SKM-1 treated with dmso at 0.1 percent for 144 hours (cell line): ENCODE measurements around the gene MRGPRX2.

Source experiments
- DNase-seq: peaks from one replicate; lab custom pipeline; 2025; ENCODE audit not compliant: unreplicated experiment; lab: John Stamatoyannopoulos, UW

The MRGPRX2 gene

GRCh38 chr11:19060629-19061028 lies at the start of gene MRGPRX2:
TSS of gene MRGPRX2 (minus strand) at chr11:19060717. CDS start at chr11:19056402, 4,315 bp downstream.
- no peak for DNase-seq

GRCh38 chr11:19110295-19110694 lies 49.8 kb upstream of the MRGPRX2 start:
- no peak for DNase-seq

DNA sequence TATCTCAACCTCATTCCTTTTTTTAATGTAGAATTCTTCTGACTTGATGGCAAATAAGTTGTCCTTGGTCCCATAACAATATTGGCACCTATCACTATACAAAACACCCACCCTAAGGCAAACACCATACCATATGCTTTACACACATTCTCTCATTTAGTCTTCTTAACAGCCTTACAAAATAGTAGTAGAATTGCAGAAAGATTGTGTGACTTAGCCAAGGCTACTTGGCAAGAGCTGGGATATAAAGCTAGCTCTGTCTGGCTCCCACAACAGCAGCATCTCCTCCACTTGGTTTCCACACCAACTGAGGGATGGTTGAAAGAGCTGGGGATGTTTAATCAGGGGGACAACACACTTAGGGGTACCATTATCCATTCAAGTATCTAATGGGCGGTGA lies 46.6 kb upstream of the MRGPRX2 start:
- DNase-seq, result no peak

- DNase-seq, result no peak
Measured at GRCh38 chr11:19105011-19105410, 44.5 kb upstream of the MRGPRX2 start.

DNA sequence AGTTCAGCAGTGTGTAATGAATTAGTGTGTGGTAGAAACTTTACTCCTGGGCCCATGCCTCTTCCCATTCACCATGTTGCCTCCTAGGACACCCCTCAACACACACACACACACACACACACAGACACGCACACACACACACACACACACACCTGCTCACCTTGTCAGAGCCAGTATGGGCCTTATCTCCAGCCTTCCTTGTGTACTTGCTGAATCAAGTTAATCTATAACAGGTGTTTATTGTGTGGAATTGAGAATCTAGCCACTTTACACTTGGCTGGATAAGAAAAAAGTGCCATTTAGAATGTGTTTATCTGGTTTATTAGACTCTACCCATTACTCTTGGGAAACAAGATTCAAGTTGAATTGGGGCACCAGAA lies 42.0 kb upstream of the MRGPRX2 start:
- DNase-seq, result no peak

DNA sequence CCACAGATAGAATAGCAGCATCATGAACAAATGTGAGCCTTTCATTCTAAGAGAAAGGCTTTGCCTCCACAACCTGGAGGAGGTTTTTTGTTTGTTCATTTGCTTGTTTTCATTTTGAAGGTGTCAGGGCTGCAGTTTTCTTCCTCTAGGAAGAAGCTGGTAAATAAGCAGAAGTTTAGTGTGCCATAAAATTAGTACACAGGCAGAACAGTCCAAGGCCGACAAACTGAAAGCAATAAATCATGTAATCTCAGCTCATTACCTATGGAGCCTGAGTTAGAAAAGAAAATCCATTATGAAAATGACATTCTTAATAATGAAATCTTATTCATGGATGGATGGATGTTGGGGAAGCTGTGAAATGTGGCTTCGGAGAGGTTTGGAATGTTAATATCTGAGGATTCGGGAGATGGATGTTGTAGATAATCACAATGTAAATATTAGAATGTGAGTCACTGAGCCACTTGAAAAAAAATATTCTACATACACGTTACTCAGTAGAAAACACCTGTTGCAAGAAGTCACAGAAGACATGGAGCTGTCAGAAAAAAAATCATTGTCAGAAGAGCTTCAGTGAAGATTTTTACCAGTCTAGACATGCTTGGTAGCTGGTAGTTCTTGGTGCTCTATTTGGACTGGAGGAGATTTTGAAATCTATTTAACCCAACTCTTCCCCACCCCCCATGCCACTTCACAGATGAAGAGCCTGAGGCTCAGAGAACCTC lies 41.4 kb upstream of the MRGPRX2 start:
- DNase-seq, result no peak

GRCh38 chr11:19100885-19101284 lies 40.4 kb upstream of the MRGPRX2 start:
- DNase-seq, result no peak

DNA sequence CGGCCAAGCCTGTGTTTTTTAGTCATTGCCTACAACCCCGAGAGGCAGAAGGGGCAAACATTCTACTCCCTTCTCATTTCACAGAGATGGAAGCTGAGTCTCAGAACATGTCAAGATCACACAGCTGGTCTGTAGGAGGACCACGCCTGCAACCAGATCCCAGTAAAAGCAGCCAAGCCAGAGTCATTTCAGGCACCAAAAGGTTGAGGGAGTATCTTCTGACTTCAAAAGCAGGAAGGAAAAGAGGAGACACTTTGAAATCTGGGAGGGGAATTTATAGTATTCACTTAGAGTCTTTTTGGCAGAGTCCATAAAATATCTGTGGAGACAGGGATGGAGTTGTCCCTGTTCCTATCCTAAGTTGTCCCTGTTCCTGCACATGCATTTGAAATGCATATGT lies 38.6 kb upstream of the MRGPRX2 start:
- DNase-seq, result no peak

GRCh38 chr11:19094859-19095258 lies 34.3 kb upstream of the MRGPRX2 start:
- DNase-seq, result no peak

- no peak for DNase-seq
Measured at GRCh38 chr11:19093976-19094375, 33.5 kb upstream of the MRGPRX2 start.

DNA sequence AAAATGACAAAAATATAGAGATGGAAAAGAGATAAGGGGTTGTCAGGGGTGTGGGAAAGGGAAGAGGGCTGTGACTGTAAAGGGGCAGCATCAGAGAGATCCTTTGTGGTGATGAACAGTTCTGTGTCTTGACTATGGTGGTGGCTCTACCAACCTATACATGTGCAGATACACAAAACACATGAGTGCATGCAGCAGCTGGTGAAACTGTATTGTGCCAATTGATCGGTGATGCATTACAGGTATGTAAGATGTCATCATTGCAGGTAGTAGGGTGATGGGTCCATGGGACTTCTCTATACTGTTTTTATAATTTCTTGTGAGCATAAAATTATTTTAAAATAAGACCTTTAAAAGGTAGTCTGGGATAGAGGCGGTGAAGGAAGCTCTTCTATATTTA lies 32.3 kb upstream of the MRGPRX2 start:
- no peak for DNase-seq

- DNase-seq, result no peak
Measured at GRCh38 chr11:19092342-19092741, 31.8 kb upstream of the MRGPRX2 start.

DNA sequence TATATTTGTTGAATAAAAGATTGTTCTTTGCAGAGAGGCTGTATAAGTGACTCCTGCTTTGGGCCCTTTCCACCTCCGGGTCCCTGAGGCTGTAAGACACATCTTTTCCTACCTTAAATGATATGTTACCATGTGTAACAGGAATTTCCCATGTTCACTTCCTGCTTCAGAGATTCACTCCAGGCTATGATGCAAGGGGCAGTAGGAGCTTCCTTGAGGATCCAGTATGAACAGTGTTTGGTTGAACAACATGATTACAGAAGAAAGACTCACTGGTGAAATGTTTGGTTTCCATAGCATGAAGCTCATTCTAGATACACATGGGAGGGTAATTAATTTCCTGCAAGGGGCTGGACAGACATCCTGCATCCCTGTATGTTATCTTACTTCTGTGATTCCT lies 30.8 kb upstream of the MRGPRX2 start:
- DNase-seq, result no peak

- DNase-seq, result no peak
Measured at GRCh38 chr11:19089421-19089820, 28.9 kb upstream of the MRGPRX2 start.

DNA sequence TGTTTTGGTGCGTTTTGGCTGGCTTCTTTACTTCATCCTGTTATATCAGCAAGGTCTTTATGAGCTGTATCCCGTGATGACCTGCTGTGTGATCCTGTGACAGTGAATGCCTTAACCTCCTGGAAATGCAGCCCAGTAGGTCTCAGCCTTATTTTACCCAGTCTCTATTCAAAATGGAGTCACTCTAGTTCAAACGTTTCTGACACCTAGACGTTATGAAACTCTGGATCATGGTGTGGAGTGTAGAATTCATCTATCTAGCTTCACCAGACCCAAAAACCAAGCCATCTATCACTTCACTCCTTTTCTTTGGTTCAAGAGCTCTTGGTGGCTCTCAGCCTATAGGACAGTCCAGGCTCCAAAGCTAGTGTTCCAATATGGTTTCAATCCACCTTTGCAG lies 28.3 kb upstream of the MRGPRX2 start:
- no peak for DNase-seq

DNA sequence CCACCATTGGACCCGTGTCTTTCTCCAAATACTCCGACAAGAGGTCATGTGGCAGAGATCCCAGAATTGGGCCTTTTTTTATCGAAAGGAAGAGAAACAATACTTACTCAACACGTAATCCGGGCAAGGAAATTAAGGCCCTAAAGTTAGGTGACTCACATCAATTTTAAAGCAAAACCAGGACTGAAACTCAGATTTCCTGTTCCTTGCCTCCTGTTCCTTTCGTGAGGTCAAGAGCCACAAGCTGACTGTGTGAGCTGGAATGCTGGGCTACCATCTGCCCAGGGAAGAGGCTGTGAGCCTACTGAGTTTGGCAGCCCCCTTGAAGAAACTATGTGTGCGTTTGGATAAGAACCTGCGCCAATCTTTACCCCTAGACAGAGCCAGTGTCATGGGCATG lies 27.1 kb upstream of the MRGPRX2 start:
- DNase-seq, result no peak

DNA sequence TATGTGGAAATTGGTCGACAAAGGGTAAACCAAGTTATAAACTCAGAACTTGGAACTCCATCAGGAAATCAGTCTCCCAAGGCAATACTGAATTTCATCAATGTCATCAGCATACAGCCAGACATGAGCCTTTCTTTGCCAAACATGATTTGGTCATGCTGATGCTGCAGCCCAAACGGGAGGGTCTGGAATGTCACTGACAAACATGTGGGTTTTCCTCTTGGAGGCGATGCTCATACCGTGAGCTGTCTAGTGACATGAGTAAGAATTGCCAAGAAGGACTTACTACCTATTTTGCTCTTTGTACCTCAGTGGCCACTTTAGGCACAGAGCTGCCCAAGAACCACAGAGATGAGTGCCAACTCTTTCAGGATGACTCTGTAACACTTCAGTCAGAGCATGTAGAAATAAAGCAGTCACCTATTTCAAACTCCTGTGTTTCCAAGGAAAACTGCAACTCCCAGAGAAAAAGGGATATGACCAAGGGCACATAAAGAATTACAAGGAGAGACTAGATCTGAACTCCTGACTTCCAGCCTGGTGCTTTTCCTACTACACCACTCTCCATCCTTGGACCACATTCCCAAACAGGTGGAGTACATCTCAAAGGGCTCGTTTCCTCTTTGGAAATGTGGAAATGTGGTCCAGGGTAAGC lies 24.3 kb upstream of the MRGPRX2 start:
- no peak for DNase-seq

DNA sequence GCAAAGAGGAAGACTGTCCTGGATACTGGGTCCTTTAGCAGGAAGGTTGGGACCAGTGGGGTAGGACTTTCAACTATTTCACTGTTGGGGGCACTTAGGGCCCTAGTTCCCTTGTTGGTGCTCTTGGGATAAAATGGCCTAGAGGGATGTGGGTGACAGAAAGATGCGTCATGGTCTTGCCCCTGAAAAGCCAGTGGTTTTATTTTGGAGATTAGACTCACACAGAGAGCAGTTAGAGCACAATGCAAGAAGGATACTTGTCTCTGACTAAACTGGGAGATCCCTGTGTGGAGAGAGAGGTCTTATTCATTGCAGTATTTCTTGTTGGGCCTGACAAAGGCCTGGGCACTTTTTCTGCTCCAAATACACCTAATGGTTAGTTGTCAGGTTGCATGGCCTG lies 22.6 kb upstream of the MRGPRX2 start:
- no peak for DNase-seq

- DNase-seq, result no peak
Measured at GRCh38 chr11:19080579-19080993, 20.1 kb upstream of the MRGPRX2 start.

GRCh38 chr11:19079643-19080440 lies 19.3 kb upstream of the MRGPRX2 start:
- no peak for DNase-seq

DNA sequence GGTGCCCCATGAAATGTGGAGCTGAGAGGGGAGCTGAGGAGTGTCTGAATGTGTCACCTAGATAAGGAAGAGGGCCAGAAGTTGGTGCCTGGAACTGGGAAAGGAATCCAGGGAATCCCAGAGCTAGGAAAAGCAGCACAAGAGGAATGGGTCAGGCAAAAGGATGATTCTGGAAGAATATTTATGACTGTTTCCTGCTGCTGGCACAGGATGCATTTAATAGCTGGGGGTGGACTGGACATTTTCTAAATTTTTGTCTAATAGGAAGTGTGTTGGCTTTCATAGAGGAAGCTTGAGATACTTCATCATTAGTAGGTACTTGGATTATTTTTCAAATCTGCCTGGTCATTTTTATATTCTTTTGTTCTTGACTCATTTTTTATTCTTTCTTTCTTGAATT lies 17.4 kb upstream of the MRGPRX2 start:
- no peak for DNase-seq
